ENCODE results near the gene UTP4.

DNA sequence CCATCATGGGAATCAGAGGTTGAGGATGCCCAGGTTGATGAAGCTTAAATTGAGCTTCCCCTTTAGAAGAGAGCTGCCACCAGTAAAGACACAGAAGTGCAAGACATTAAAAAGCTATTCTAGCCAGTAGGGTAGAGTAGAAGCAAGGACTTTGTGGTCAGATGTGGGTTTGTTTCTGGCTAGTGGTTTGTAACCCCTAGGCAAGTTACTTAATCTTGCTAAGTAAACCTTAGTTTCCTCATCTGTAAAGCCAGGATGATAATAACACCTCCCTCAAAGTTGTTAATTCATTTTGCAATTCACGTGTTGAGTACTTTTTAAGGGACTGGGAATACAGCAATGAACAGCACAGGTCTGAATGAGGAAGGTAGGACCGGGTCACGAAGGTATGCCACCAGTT, 58.1 kb downstream of the UTP4 start:
- TF ChIP-seq POLR2AphosphoS5 (IDR thresholded peaks at IDR 0.05) (no peak), CTCF (IDR thresholded peaks at IDR 0.05) (no peak), EP300 (IDR thresholded peaks at IDR 0.05) (no peak), POLR2A (IDR thresholded peaks at IDR 0.05) (no peak)

All from suprapubic skin (tissue), 4 donors.